ENCODE measurements around the gene MMP25. TPM values are rescaled to one million over a fixed set of nuclear protein-coding genes. Genes with fewer than 3 reads are reported as not detected.
"Not testable (repeated sequence)": the region's sequence is repeated elsewhere in the genome, so short reads cannot be mapped to it uniquely, and the experiment has no call there.

The MMP25 gene
- total RNA-seq, 2 experiments from 2014 or later: 49.3 to 60.4 TPM

DNA sequence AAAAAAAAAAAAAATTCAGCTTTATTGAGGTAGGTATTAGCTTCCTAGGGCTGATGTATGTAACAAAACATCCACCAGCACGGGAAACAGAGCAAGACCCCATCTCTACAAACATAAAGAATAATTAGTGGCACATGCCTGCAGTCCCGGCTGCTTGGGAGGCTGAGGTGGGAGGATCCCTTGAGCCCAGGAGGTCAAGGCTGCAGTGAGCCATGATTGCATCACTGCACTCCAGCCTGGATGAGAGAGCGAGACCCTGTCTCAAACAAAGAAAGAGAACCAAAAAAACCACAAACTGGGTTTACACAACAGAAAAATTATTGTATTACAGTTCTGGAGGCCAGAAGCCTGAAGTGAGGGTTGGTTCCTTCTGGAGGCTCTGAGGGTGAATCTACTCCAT lies 4.0 kb upstream of the MMP25 start:
- no peak overlapping the region for H3K4me3 Mint-ChIP-seq
- ATAC-seq (ENCODE audit: low read depth) (no peak), DNase-seq (no peak)
- no peak overlapping the region for H3K27ac Mint-ChIP-seq
- POLR2A ChIA-PET: interaction anchor here (0.6 to 11.6 kb wide), 5 partner anchors 8 to 1337 kb away, joined by 3 to 105 read pairs (median 3); partner anchors contain the start of gene MAPK8IP3
- peaks cover 5% of the 10 kb centered on the region for H3K36me3 Mint-ChIP-seq
- peaks cover 9% of the 10 kb centered on the region for H3K4me1 Mint-ChIP-seq
- peaks cover 62% of the 10 kb centered on the region for H3K27me3 Mint-ChIP-seq
- no peaks in the 10 kb centered on the region for H3K9me3 Mint-ChIP-seq

DNA sequence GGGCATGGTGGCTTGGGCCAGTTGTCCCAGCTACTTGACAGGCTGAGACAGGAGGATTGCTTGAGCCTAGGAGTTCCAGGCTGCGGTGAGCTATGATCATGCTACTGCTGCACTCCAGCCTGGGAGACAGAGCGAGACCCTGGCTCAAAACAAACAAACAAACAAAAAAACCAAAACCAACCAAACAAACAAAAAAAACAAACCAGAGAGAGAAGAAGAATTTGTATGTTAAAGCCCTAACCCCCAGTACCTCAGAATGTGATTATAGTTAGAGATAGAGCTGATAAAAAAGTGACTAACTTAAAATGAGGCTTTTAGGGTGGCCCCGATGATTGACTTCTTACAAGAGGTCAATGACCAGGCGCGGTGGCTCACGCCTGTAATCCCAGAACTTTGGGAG lies 1.7 kb upstream of the MMP25 start:
- peaks cover 14% of the 10 kb centered on the region for H3K36me3 Mint-ChIP-seq
- POLR2A ChIA-PET: interaction anchor here (1.1 to 11.6 kb wide), 9 partner anchors 9 to 90 kb away, joined by 3 to 131 read pairs (median 6); partner anchors contain the start of genes TNFRSF12A and ZNF213
- H3K27ac Mint-ChIP-seq: peak overlapping the region; percentile 71
- H3K4me3 Mint-ChIP-seq: peak overlapping the region; percentile 77
- no peaks in the 10 kb centered on the region for H3K9me3 Mint-ChIP-seq
- peaks cover 41% of the 10 kb centered on the region for H3K27me3 Mint-ChIP-seq
- DNase-seq (no peak), ATAC-seq (ENCODE audit: low read depth) (no peak)
- H3K4me1 Mint-ChIP-seq: peaks cover 22% of the 10 kb centered on the region

- H3K27ac Mint-ChIP-seq: peak overlapping the region; percentile 59
Measured at GRCh38 chr16:3046641-3047386, 453 bp downstream of the MMP25 start.

DNA sequence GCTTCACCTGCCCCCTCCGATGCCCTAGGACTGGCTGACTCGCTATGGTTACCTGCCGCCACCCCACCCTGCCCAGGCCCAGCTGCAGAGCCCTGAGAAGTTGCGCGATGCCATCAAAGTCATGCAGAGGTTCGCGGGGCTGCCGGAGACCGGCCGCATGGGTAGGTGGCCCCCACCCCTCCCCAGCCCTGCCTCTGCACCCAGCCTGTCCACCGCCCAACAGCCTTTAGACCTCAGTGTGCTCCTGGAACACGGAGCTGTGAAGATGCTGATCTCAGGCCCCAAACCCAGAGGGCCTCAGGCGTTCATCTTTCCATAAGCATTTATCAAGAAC lies 993 bp downstream of the MMP25 start:
- Mint-ChIP-seq H3K27ac (peak overlapping the region; percentile 59), H3K9me3 (no peaks in the 10 kb centered on the region), H3K36me3 (peaks cover 31% of the 10 kb centered on the region), H3K4me1 (peaks cover 42% of the 10 kb centered on the region), H3K27me3 (peaks cover 25% of the 10 kb centered on the region), H3K4me3 (peak overlapping the region; percentile 90)
- ATAC-seq (ENCODE audit: low read depth): no peak
- DNase-seq: no peak
- POLR2A ChIA-PET: interaction anchor here (0.7 to 11.6 kb wide), 16 partner anchors 8 to 102 kb away, joined by 3 to 131 read pairs (median 6); partner anchors contain the start of genes HCFC1R1, IL32, THOC6 and TNFRSF12A

More at GRCh38 chr16:3046641-3047386, 453 bp downstream of the MMP25 start:
- H3K4me1 Mint-ChIP-seq: peaks cover 37% of the 10 kb centered on the region
- peak; percentile 71 for DNase-seq
- H3K36me3 Mint-ChIP-seq: peaks cover 28% of the 10 kb centered on the region
- H3K4me3 Mint-ChIP-seq: peak overlapping the region; percentile 90
- peak; percentile 46 for ATAC-seq (ENCODE audit: low read depth)
- POLR2A ChIA-PET: interaction anchor here (0.7 to 11.6 kb wide), 11 partner anchors 11 to 103 kb away, joined by 3 to 131 read pairs (median 13); partner anchors contain the start of genes HCFC1R1, IL32, THOC6 and TNFRSF12A
- H3K9me3 Mint-ChIP-seq: no peaks in the 10 kb centered on the region
- peaks cover 25% of the 10 kb centered on the region for H3K27me3 Mint-ChIP-seq

DNA sequence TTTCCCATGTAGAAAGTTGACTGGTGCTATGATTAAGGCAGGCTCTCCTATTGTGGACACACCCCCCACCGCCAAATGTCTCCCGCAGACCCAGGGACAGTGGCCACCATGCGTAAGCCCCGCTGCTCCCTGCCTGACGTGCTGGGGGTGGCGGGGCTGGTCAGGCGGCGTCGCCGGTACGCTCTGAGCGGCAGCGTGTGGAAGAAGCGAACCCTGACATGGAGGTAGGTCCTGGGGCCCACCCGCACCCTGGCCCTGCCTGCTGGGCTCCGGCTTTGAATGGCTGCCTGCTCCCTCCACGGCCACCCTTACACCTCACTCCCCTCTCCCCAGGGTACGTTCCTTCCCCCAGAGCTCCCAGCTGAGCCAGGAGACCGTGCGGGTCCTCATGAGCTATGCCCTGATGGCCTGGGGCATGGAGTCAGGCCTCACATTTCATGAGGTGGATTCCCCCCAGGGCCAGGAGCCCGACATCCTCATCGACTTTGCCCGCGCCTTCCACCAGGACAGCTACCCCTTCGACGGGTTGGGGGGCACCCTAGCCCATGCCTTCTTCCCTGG lies 3.6 kb downstream of the MMP25 start:
- POLR2A ChIA-PET: interaction anchor here (0.7 to 8.8 kb wide), 6 partner anchors 8 to 75 kb away, joined by 3 to 131 read pairs (median 4); partner anchors contain the start of gene IL32
- ATAC-seq (ENCODE audit: low read depth): no peak
- DNase-seq: no peak
- H3K36me3 Mint-ChIP-seq: peaks cover 41% of the 10 kb centered on the region
- peak overlapping the region; percentile 66 for H3K4me3 Mint-ChIP-seq
- H3K27me3 Mint-ChIP-seq: peaks cover 4% of the 10 kb centered on the region
- peak overlapping the region; percentile 83 for H3K27ac Mint-ChIP-seq
- peaks cover 54% of the 10 kb centered on the region for H3K4me1 Mint-ChIP-seq
- no peaks in the 10 kb centered on the region for H3K9me3 Mint-ChIP-seq

GRCh38 chr16:3050487-3050886 lies 4.1 kb downstream of the MMP25 start:
- no peak for DNase-seq
- POLR2A ChIA-PET: interaction anchor here (1.0 to 8.8 kb wide), 7 partner anchors 7 to 79 kb away, joined by 3 to 131 read pairs (median 5); partner anchors contain the start of gene IL32
- Mint-ChIP-seq H3K4me1 (peaks cover 56% of the 10 kb centered on the region), H3K36me3 (peaks cover 44% of the 10 kb centered on the region), H3K27ac (peak overlapping the region; percentile 71), H3K9me3 (no peaks in the 10 kb centered on the region), H3K4me3 (peak overlapping the region; percentile 66), H3K27me3 (no peaks in the 10 kb centered on the region)
- no peak for ATAC-seq (ENCODE audit: low read depth)

- no peak for ATAC-seq (ENCODE audit: low read depth)
- POLR2A ChIA-PET: interaction anchor here (0.9 to 8.8 kb wide), 11 partner anchors 7 to 78 kb away, joined by 3 to 131 read pairs (median 5); partner anchors contain the start of gene IL32
- DNase-seq: no peak
- Mint-ChIP-seq H3K9me3 (no peaks in the 10 kb centered on the region), H3K36me3 (peaks cover 47% of the 10 kb centered on the region), H3K4me3 (peak overlapping the region; percentile 66), H3K4me1 (peaks cover 60% of the 10 kb centered on the region), H3K27ac (peak overlapping the region; percentile 71), H3K27me3 (no peaks in the 10 kb centered on the region)
Measured at GRCh38 chr16:3051009-3051408, 4.6 kb downstream of the MMP25 start.

GRCh38 chr16:3051494-3051893 lies 5.1 kb downstream of the MMP25 start:
- Mint-ChIP-seq H3K27me3 (no peaks in the 10 kb centered on the region), H3K4me1 (peaks cover 64% of the 10 kb centered on the region), H3K4me3 (peak overlapping the region; percentile 38), H3K27ac (peak overlapping the region; percentile 71), H3K9me3 (no peaks in the 10 kb centered on the region), H3K36me3 (peaks cover 47% of the 10 kb centered on the region)
- no peak for ATAC-seq (ENCODE audit: low read depth)
- POLR2A ChIA-PET: interaction anchor here (0.9 to 8.8 kb wide), 10 partner anchors 6 to 78 kb away, joined by 3 to 131 read pairs (median 4); partner anchors contain the start of gene IL32
- DNase-seq: no peak

DNA sequence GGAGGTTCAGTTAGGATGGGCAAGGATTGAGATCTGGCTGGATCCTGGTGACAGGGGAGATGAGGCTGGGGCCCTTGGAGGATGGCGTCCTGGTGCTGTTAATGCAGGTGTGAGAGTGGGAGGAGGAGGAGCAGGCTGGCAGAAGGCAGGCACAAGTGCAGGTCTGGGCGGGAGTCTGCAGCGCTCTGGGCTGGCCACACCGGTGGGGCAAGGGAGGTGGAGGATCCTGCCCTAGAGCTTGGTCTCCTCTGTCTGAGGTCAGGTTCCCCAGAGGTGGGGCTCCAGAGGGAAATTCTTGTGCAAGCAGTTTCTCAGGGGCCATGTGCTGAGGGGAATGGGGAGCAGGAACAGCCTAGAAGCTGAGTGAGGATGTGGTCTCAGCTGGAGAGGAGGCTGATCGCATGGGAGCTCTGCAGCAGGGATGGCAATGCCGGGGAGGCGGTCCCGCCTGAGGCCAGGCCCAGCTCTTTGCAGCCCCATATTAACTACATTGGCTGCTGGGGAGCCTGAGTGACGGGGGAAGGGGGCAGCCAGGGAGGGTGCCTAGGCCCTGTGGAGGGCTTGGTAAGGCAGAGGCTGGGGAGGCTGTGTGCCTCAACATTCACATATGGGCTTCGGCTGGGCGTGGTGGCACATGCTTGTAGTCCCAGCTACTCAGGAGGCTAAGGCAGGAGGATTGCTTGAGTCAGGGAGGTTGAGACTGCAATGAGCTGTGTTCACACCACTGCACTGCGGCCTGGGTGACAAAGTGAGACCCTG lies 6.4 kb downstream of the MMP25 start:
- DNase-seq, H3K9me3 Mint-ChIP-seq, H3K27me3 Mint-ChIP-seq: not testable (repeated sequence)
- POLR2A ChIA-PET: interaction anchor here (0.8 to 6.3 kb wide), 3 partner anchors 12 to 23 kb away, joined by 4 to 57 read pairs (median 8); partner anchors contain the start of gene IL32
- Mint-ChIP-seq H3K4me3 (peak overlapping the region; percentile 59), H3K36me3 (peaks cover 59% of the 10 kb centered on the region), H3K27ac (peak overlapping the region; percentile 73), H3K4me1 (peaks cover 72% of the 10 kb centered on the region)
- peak; percentile 6 for ATAC-seq (ENCODE audit: low read depth)

DNA sequence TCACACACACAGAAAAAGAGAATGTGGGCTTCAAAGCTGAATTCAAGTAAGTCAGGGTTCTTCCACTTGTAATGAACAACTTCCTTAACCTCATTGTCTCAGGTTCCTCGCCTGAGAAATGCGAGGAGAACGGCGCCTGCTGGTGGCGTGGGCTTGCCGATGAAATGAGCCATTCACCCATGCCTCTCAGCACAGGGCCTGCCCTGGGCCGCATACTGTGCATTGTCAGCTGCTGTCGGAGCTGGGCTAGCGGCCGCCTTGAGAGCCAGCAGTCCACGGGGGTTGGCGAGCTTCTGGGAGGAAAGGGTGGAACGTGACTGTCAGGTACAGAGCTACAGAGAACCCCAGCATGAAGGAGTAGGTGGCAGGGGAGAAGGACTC lies 7.0 kb downstream of the MMP25 start:
- DNase-seq; H3K27me3 Mint-ChIP-seq; ATAC-seq (ENCODE audit: low read depth); POLR2A ChIA-PET; H3K9me3 Mint-ChIP-seq: not testable (repeated sequence)
- peaks cover 67% of the 10 kb centered on the region for H3K4me1 Mint-ChIP-seq
- H3K4me3 Mint-ChIP-seq: peak overlapping the region; percentile 70
- H3K36me3 Mint-ChIP-seq: peaks cover 58% of the 10 kb centered on the region
- H3K27ac Mint-ChIP-seq: peak overlapping the region; percentile 87

- POLR2A ChIA-PET: interaction anchor here (0.6 to 6.5 kb wide), 13 partner anchors 8 to 80 kb away, joined by 3 to 131 read pairs (median 5); partner anchors contain the start of genes IL32, MMP25, TNFRSF12A and ZNF213
- peak; percentile 76 for DNase-seq
- peak; percentile 40 for ATAC-seq (ENCODE audit: low read depth)
Measured at GRCh38 chr16:3054965-3055733, 8.8 kb downstream of the MMP25 start.

DNA sequence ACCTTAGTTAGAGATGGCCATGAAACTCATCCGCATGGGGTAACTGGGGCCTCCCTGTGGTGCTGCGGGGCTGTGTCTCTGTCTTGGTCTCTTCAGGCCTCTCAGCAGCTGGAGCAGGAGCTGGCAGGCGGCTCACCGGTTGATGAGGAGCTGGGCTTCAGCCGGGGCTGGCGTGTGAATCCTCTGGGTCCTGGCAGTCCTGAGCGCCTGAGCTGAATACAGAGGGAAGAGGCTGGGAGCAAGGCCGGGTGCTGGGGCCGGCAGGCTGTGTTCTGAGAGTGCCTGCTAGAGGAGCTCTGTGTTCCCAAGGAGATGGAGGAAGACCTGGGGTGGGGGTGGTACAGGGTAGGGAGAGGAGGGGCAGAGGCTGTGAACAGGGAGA lies 9.4 kb downstream of the MMP25 start:
- not testable (repeated sequence) for ATAC-seq (ENCODE audit: low read depth); H3K9me3 Mint-ChIP-seq; H3K27me3 Mint-ChIP-seq; DNase-seq
- Mint-ChIP-seq H3K36me3 (peaks cover 54% of the 10 kb centered on the region), H3K4me1 (peaks cover 65% of the 10 kb centered on the region), H3K4me3 (peak overlapping the region; percentile 93), H3K27ac (peak overlapping the region; percentile 94)
- POLR2A ChIA-PET: interaction anchor here (0.6 to 6.5 kb wide), 12 partner anchors 9 to 72 kb away, joined by 3 to 131 read pairs (median 4); partner anchors contain the start of genes IL32, MMP25 and TNFRSF12A

More at GRCh38 chr16:3054965-3055733, 8.8 kb downstream of the MMP25 start:
- Mint-ChIP-seq H3K36me3 (peaks cover 54% of the 10 kb centered on the region), H3K27me3 (no peaks in the 10 kb centered on the region), H3K9me3 (no peaks in the 10 kb centered on the region), H3K27ac (peak overlapping the region; percentile 94), H3K4me1 (peaks cover 66% of the 10 kb centered on the region), H3K4me3 (peak overlapping the region; percentile 93)
